ENCODE data around the gene KCNQ1. TPM values are rescaled to one million over a fixed set of nuclear protein-coding genes. Genes with fewer than 3 reads are reported as not detected.

The KCNQ1 gene
- total and polyA plus RNA-seq, 9 of the 15 experiments (the other 6 are each of a cell fraction or from before 2014, with no cell fraction given) = 0.44 TPM; not detected in 8

- TF ChIP-seq EWSR1 (IDR thresholded peaks at IDR 0.05; ENCODE audit: borderline replicate concordance, low read depth, partially characterized antibody) (no peak), PML (IDR thresholded peaks at IDR 0.05; ENCODE audit: low read length) (no peak), ZC3H4 (CRISPR knock-in tag; IDR thresholded peaks at IDR 0.05; ENCODE audit: borderline replicate concordance) (peak; percentile 52; the same call in 1 of the 2 replicates), FOXA1 (IDR thresholded peaks at IDR 0.05; ENCODE audit: borderline replicate concordance) (no peak), BRD4 (IDR thresholded peaks at IDR 0.05) (peak; percentile 53; the same call in 1 of the 2 replicates), NR2F6 (CRISPR knock-in tag; IDR thresholded peaks at IDR 0.05) (no peak), MAX (CRISPR knock-in tag; IDR thresholded peaks at IDR 0.05) (no peak), ZNF311 (CRISPR knock-in tag; IDR thresholded peaks at IDR 0.05) (no peak), NUFIP1 (IDR thresholded peaks at IDR 0.05; ENCODE audit: partially characterized antibody) (no peak), MGA (IDR thresholded peaks at IDR 0.05) (peak; percentile 73), NCOA4 (IDR thresholded peaks at IDR 0.05; ENCODE audit: partially characterized antibody) (no peak), ZNF592 (IDR thresholded peaks at IDR 0.05) (peak; percentile 49; the same call in 1 of the 2 replicates)
Measured at GRCh38 chr11:2700415-2701211, 255.8 kb downstream of the KCNQ1 start (continued).
